HG03521 (cell line): ENCODE measurements around the gene FBXW10B.
"Not testable (repeated sequence)": the region's sequence is repeated elsewhere in the genome, so short reads cannot be mapped to it uniquely, and the experiment has no call there.

Source experiments
- ATAC-seq: cut with Tn5 transposase; IDR thresholded peaks from one replicate; pipeline ENCODE4 v1.9.1; 2021; ENCODE audit warnings: mild to moderate bottlenecking, moderate library complexity; ENCODE audit not compliant: unreplicated experiment

Gene FBXW10B, protein sequence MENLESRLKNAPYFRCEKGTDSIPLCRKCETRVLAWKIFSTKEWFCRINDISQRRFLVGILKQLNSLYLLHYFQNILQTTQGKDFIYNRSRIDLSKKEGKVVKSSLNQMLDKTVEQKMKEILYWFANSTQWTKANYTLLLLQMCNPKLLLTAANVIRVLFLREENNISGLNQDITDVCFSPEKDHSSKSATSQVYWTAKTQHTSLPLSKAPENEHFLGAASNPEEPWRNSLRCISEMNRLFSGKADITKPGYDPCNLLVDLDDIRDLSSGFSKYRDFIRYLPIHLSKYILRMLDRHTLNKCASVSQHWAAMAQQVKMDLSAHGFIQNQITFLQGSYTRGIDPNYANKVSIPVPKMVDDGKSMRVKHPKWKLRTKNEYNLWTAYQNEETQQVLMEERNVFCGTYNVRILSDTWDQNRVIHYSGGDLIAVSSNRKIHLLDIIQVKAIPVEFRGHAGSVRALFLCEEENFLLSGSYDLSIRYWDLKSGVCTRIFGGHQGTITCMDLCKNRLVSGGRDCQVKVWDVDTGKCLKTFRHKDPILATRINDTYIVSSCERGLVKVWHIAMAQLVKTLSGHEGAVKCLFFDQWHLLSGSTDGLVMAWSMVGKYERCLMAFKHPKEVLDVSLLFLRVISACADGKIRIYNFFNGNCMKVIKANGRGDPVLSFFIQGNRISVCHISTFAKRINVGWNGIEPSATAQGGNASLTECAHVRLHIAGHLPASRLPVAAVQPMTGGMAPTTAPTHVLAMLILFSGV

DNA sequence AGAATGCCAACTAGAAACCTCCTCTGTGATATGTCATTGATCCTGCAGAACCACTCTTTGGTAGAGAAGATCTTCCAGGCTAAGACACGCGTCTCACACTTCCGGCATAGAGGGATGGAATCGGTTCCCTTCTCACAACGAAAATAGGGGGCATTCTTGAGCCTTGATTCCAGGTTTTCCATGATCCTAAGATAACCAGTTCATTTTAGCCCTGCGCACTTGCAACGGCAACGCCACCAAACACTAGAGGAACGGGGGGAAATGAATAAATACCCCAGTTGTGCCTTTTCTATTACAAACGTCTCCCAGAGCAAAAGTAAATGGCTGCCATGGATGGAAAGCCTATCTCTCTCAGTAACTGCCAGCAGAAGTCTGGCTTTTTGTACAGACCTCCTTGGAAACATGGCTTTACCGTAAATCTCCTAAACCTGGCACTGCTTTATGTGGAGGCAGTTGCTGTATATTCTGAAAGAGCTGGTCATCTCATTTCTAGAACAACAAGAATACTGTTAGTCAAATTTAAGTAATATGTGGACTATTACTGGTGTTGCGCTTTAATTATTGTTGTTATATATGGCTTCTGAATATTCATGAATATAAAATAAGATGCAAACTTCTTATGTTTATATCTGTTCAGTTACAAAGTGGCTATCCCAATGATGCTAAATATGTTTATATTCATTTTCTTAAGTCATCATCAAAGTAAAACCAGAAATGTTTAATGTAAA lies at the start of gene FBXW10B:
Gene FBXW10B, minus strand, starts transcription at position 374 of the 728 bp plus-strand sequence. Its CDS starts 192 bp downstream, at position 182.
- not testable (repeated sequence) for ATAC-seq

DNA sequence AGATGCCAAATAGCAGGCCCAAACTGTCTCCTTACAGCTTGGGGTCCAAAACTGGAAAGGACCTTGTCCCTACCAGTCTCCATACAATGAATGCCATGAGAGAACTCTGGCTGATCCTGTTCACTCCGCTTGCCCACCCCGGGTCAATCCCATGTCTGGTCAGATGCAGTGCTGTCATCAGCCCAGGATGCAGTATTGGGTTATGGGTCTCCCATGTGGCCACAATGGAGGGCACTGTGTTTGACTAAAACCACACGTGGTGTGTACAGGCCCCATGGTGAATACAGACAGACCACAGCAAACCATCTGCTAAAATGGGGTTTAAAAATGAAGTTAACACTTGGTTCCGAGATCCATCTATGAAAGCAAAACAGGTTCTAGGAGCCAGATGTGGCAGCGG lies 44.2 kb upstream of the FBXW10B start:
- ATAC-seq: no peak

DNA sequence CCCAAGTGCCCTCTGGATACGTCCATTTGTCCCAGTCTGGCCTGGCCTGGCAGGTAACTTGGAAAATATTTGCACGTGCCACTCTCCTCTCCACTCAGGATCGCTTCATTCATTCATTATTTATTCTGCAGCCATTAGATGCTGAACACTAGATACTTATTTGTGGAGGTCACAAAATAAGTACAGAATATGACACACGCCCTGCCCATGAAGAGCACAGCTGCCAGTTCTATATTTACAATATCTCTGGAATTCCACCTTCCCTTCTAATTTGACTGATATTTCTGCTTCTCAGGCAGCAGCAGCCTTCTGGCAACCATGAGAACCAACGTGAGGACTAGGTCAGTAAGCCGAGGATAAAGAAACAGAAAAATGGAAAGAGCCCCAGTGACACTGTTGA lies 43.7 kb upstream of the FBXW10B start:
- no peak for ATAC-seq

DNA sequence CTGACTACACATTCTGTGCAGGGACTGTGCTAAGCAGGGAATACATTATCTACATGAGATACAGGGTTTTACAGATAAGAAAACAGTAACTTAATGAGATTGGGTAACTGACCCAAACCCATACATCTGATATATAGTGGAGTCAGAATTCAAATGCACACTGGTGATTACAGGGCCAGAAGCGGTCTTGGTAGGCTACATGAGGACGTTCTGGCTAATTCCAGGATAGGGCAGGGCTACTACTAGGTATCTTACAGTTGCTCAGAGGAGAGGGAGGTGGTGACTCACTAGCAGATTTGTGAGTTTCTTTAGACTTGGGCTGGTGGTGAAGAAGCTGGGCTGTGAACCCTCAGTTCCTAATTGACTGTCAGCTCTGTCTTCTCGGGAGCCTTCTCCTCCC lies 43.2 kb upstream of the FBXW10B start:
- ATAC-seq: no peak

DNA sequence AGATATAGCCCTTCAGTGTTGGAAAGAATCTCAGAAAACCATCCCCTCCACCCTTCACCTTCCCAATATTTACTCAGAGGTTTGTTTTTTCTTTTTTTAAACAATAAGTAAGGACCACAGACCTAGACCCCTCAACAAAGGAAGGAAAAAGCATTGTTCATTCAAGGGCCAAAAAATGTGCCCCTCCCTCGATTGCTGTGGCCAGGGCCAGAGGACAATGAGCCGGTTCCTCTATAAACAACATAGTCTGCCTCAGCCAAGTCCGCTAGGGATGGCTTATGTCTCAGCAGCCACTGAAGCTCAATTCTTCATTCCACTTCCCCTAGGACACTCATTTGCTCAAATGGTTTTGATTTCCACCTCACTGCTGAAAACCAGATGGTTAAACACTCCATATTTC lies 40.6 kb upstream of the FBXW10B start:
- ATAC-seq: no peak

DNA sequence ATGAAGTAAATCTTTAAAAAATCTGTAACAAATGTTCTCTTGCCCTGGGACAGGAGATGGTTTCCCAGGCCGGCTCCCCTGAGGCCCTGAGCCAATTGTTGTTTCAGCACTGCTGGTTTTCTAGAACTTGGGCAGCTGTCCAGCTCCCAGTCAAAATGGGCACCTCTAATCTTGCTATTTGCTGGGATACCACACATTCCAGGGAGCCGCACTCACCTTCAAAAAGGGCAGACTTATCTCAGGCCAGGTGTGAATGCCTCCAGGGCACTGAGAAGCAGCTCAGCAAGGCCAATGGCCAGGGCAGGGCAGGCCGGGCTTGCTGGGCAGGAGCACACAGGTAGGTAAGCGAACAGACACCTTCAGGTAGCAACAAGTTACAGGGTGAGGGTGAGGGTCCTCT lies 40.2 kb upstream of the FBXW10B start:
- no peak for ATAC-seq

DNA sequence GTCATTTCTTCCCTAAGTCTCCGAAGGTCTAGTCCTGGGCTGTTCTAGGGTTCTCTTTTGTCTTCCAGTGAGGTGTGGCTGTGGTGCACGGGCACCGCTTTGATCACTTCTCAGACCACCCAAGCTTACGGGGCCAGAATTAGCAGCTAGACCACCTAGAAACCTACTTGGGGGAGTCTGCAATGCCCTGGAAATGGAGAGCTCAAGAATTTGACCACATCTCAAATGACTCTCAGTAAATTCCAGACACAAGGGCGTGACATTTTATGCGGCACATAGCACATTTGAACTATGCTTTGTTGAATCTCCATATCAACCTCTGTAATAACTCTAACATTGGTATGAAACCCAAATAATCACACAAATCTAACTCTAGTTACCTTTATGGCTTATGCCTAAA lies 39.7 kb upstream of the FBXW10B start:
- no peak for ATAC-seq

DNA sequence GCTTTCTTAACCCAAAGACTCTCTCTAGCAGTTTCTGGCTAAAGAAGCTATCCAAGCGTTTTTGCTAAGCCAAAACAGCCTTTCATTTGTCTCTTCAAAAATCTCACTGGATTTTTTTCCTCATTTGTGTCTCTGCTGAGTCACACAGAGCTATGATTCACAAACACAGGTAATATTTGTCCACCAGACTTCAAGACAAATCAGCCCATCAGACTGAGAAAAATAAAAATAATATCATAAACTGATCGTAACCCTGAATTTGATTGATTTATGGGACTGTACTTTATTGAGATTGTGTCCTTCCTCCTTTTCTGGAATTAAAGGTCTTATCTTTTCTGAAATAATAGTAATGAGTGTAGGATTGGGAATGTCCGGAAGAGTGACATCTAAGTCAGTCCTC lies 38.8 kb upstream of the FBXW10B start:
- ATAC-seq: no peak

DNA sequence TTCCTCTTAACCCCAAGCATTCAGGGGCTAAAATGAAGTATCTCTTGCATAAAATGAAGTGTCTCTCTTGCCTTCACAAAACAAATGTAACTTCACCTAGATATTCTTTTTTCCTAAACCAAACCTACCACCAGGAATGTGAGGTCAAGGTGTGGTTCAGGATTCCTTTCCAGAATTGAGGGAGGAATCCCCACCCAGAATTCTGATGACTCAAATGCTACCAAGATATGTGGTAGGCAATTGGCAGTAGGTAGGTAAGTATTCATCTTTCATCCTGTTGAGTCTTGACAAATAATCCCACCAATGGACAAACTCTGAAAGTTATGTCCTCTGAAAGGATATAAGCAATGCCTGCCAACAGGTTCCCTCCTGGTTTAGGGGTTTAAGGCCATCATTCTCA lies 38.4 kb upstream of the FBXW10B start:
- no peak for ATAC-seq

DNA sequence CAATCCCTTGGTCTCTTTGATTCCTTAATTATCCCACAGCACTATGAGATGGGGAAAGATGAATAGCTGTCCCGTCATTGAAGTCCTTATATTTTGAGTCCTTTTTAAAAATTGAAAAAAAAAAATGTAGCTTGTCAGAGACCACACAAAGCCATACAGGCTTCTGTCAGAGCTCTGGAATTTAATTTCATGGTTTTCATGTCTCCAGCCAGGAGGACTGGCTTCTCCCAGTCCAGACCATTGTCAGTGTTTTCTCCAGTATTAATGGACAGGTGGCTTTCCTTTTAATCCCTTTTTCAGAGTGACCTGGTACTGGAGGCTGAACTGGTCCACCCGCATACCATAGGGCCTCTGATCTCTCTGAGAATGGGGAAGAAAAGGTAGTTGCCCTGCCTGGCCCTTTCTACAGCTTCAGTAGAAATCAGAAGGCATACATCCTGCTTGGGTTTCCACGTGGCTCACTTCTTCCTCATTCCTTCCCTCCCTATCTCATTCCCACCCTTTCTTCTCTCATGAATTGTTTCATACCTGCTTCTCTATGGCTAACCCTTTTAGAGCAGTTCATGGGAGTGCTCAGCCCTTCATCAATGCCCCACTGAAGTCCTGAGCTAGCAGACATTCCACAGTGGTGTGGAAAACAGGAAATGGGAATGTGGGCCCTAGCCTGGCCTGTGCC lies 35.5 kb upstream of the FBXW10B start:
- ATAC-seq: no peak

DNA sequence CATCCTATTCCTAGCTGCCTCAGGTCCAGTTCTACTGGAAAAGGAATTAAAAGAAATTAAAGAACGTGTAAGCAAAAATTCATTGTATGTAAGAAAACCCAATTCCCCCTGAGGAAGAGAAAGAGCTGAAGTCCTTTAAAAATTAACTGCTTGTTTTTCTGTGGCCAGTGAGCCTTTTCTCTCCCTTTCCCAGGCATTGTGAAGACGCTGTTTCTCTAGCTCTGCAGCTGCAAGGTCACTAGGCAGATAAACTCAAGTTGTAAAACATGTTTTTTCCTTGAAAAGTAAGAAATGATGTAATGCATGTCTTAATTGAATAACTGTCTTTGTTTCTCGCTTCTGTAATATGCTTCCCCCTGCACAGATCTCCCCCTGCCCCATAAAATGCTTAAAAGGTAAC lies 34.9 kb upstream of the FBXW10B start:
- not testable (repeated sequence) for ATAC-seq

DNA sequence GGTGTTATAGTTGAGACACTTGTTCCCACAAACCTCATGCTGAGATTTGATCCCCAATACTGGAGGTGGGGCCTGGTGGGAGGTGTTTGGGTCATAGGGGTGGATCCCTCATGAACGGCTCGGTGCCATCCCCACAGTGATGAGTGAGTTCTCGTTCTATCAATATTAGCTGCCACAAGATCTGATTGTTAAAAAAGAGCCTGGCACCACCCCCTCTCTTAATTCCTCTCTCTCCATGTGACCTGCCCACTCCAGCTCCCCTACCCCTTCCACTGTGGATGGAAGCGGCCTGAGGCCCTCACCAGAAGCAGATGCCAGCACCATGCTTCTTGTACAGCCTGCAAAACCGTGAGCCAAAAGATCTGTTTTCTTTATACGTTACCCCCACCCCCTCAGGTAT lies 33.5 kb upstream of the FBXW10B start:
- no peak for ATAC-seq

DNA sequence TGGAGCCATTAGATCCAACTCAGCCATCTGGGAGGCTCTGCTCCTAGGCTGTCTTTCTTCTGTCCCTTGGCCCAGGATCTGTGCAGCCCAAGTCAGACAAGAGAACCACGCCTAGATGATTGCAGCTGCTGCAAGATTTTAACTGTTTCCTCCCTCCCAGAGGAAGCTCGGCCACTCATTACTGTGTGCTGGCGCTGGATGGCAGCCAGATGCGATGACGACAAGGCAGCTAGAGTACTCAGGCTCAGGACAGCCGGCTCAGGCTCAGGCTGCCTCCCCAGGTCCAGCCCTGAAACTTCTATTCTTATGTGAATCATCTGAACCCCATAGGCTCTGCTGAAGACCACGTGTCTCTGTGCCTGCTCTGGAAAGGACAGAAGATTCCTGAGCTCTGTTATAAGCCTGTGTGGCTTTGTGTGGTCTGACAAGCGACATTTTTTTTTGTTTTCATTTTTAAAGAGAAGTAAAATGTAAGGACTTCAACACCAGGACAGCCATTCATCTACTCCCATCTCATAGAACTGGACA lies 32.1 kb upstream of the FBXW10B start:
- ATAC-seq: no peak

DNA sequence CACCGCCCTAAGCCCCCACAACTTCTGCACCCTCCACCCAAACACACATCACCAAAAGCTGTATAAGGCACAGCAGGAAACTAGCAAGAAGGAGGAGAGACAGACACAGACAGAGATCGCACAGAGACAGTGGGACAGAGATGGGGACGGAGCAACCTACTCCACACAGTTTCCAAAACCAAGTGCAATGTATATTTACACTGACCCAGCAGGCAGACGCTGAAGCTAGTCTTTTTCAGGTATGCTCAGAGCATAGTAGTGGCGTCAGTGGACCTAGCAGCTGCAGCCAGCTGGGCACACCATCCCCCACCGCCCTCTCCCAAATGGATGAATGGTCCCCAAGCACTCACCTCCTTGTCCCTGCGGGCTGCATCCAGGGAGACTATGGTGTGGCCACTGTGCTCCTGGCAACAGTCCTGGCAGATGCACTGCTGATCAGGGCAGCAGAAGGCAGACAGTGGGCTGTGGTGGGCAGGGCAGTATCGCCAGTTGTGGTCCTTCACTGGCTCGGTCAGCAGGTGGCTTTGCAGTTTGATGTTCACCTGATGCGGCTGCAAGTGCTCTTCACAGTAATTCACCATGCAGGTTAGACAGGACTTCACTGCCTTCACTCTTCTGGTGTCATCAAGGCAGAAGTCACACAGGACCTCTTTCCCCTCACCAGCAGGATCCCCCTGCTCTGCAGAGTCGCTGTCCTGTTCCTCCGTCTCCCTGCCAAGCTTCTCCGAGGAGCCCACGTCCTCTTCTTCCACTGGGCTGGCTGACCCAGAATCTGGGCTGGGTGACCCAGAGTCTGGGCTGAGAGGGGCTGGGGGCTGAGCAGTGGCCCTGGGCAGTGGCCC lies 31.5 kb upstream of the FBXW10B start:
- ATAC-seq: no peak

DNA sequence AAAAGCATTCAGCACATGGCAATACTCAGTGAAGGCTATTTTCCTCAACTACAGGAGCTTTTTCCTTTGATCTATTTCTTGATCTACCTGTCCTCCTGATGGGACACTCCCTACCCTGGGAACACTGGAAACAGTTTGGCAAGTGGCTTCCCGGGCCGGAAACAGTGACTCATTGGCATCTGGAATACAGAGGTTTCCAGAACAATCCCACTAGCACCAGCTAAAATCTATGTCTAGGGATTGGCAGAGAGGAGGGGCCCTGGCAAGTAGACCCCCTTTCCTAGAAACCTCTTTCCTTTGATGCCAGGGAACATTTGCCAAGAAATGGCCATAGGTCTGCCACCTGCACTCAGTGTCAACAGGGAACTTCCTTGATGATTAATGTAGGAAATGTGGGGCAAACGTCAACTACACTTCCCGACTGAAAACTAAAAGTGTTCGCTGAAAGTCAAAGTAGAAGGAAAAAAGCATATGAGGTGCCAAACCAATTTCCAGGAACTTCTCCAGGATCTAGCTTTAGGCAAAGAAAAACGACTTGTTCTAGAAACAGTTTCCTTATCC lies 30.4 kb upstream of the FBXW10B start:
- ATAC-seq: no peak

DNA sequence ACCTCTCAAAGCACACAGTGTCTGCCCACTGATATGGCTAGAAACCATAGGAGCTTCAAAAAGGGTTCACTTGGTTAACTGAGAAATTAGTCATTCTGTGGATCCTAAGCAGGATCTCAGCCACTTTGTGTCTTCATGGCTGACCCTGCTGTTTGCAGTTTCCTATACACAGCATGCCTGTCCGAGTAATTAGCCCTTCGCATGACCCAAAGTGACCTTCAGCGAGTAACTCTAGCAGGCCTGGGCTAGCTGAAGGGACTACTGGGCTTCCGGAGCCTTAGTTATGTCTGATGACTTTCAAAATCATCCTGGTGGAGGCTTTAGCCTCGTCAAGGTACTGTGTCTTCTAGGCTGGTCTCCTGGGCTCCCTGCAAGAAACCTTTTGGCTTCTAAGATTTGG lies 28.9 kb upstream of the FBXW10B start:
- ATAC-seq: no peak

DNA sequence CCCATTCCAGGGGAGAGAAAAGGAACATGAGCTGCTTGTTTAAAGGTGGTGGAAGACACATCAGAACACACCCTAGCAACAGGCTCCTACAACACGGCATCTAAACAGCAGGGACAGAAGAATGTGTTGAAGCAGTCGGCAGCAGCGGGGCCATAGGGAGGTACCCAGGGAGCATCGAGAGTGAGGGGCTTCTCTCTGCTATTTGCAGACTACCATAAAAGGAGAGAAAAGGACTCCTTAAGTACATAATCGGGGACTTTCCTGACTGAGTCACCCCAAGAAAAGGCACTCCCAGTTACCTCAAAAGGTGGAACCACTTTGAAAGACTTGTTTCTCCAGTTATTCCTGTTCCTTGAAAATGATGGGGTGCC lies 26.4 kb upstream of the FBXW10B start:
- not testable (repeated sequence) for ATAC-seq

DNA sequence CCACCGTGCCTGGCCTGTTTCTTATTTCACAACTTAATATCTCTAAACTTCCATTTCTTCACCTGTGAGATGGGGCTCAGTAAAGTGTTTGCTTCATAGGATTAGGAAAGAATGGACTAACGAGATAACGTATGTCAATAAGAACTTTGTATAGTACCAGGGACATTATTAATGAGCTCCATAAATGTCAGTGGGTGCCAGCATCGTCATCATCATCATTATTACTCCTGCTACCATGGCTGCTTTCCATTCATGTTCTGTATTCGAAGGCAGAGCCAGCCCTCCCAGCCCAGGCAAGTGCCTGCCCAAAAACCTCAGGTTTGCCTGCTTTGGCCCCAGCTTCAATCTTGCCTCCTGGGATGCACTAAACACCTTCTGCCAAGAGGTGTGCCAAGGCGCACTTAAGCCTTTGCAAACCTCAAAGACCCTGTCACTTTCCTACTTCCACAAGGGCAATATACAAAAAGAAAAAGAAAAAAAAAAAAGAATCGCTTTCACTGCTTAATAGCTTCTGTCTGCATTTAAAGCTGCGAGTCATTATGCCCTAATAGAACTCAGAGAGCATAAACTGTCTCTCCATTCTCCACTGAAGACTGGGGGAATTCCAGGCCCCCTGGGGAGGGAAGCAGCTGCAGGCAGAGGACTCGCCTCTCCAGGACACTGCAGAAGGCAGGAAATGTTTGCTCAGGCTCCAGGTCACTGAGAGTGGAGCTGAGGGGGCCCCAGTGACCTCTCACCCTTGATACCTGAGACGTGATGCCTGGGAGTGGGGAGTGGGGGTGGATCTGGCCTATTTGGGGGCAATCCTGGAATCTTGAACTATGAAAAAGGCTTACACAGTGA lies 25.8 kb upstream of the FBXW10B start:
- not testable (repeated sequence) for ATAC-seq
